Putamen (tissue), 1 donor: ENCODE results near the gene ZMYM2.
"Not testable (repeated sequence)": the region's sequence is repeated elsewhere in the genome, so short reads cannot be mapped to it uniquely, and the experiment has no call there.

Experiments
- DNase-seq: peaks from one replicate; pipeline ENCODE4 v3.0.0-alpha.2; 2016; ENCODE audit warnings: low spot score

Gene ZMYM2

GRCh38 chr13:19982447-19983043 is 24.0 kb downstream of the ZMYM2 start:
- DNase-seq, result no peak

- DNase-seq, result no peak
Measured at GRCh38 chr13:19984430-19985218, 26.1 kb downstream of the ZMYM2 start.

GRCh38 chr13:19985219-19985556 is 26.7 kb downstream of the ZMYM2 start:
- DNase-seq, result no peak

- no peak for DNase-seq
Measured at GRCh38 chr13:19991531-19991930, 33.0 kb downstream of the ZMYM2 start.

GRCh38 chr13:19993024-19993423 is 34.5 kb downstream of the ZMYM2 start:
- no peak for DNase-seq

GRCh38 chr13:19998960-19999359 is 40.4 kb downstream of the ZMYM2 start:
- DNase-seq, result no peak

GRCh38 chr13:20000062-20000552 is 41.6 kb downstream of the ZMYM2 start:
- no peak for DNase-seq

- DNase-seq, result no peak
Measured at GRCh38 chr13:20001366-20002190, 43.1 kb downstream of the ZMYM2 start.

- DNase-seq, result no peak
Measured at GRCh38 chr13:20002787-20003186, 44.3 kb downstream of the ZMYM2 start.

GRCh38 chr13:20006206-20006605 is 47.7 kb downstream of the ZMYM2 start:
- DNase-seq, result no peak

GRCh38 chr13:20015763-20016162 is 57.2 kb downstream of the ZMYM2 start:
- no peak for DNase-seq

GRCh38 chr13:20016649-20017364 is 58.3 kb downstream of the ZMYM2 start:
- no peak for DNase-seq

- DNase-seq, result no peak
Measured at GRCh38 chr13:20017365-20017711, 58.8 kb downstream of the ZMYM2 start.

- DNase-seq, result no peak
Measured at GRCh38 chr13:20019043-20019442, 60.5 kb downstream of the ZMYM2 start.

- DNase-seq, result no peak
Measured at GRCh38 chr13:20024702-20025101, 66.2 kb downstream of the ZMYM2 start.

- no peak for DNase-seq
Measured at GRCh38 chr13:20028953-20029352, 70.4 kb downstream of the ZMYM2 start.

- DNase-seq, result no peak
Measured at GRCh38 chr13:20033486-20033885, 75.0 kb downstream of the ZMYM2 start.

GRCh38 chr13:20035130-20035529 is 76.6 kb downstream of the ZMYM2 start:
- peak; percentile 13 for DNase-seq

- no peak for DNase-seq
Measured at GRCh38 chr13:20037908-20038307, 79.4 kb downstream of the ZMYM2 start.

- not testable (repeated sequence) for DNase-seq
Measured at GRCh38 chr13:20042603-20043002, 84.1 kb downstream of the ZMYM2 start.

- DNase-seq, result peak; percentile 27
Measured at GRCh38 chr13:20043207-20043925, 84.8 kb downstream of the ZMYM2 start.

- DNase-seq, result no peak
Measured at GRCh38 chr13:20044086-20044485, 85.6 kb downstream of the ZMYM2 start.
